WERI-Rb-1 (cell line): ENCODE measurements around the gene MAML2.

Experiments used
- DNase-seq: peaks from one replicate; pipeline ENCODE4 v3.0.0-alpha.2; 2020
- H3K27ac ChIP-seq: fragments of 250-450 bp; sonication (Bioruptor Pico); 2 replicates; pipeline ENCODE4 v1.5.1; 2020; ENCODE audit warnings: mild to moderate bottlenecking, moderate library complexity
- H3K27me3 ChIP-seq: fragments of 250-450 bp; sonication (Bioruptor Pico); 2 replicates; pipeline ENCODE4 v1.5.1; 2021; ENCODE audit warnings: mild to moderate bottlenecking, low read depth, moderate library complexity; ENCODE audit not compliant: insufficient read depth, severe bottlenecking
- H3K36me3 ChIP-seq: fragments of 250-450 bp; sonication (Bioruptor Pico); 2 replicates; pipeline ENCODE4 v1.5.1; 2020; ENCODE audit warnings: mild to moderate bottlenecking, moderate library complexity
- H3K4me3 ChIP-seq: 2 replicates; pipeline ENCODE4 v1.5.1; 2011; ENCODE audit warnings: low read depth, mild to moderate bottlenecking, control low read depth, low read length
- H3K9me3 ChIP-seq: fragments of 250-450 bp; sonication (Bioruptor Pico); 2 replicates; pipeline ENCODE4 v1.5.1; 2021; ENCODE audit warnings: mild to moderate bottlenecking, moderate library complexity; ENCODE audit not compliant: severe bottlenecking
- CTCF ChIP-seq: IDR thresholded peaks from 2 replicates; pipeline ENCODE4 v1.5.1; 2011; ENCODE audit warnings: low read depth, mild to moderate bottlenecking, control low read depth, inconsistent platforms, low read length

The MAML2 gene

GRCh38 chr11:96035740-96036078, 307.3 kb downstream of the MAML2 start:
- H3K27ac ChIP-seq = peak overlapping the region; percentile 84
- DNase-seq = no peak

GRCh38 chr11:96035031-96035739, 307.8 kb downstream of the MAML2 start:
- Histone ChIP-seq H3K4me3 (no peak overlapping the region), H3K36me3 (peaks cover 12% of the 10 kb centered on the region), H3K9me3 (no peaks in the 10 kb centered on the region), H3K27me3 (no peaks in the 10 kb centered on the region), H3K27ac (peak overlapping the region; percentile 84)
- TF ChIP-seq CTCF = no peak
- DNase-seq = no peak

More at GRCh38 chr11:96035740-96036078, 307.3 kb downstream of the MAML2 start:
- TF ChIP-seq CTCF = no peak
- Histone ChIP-seq H3K4me3 (no peak overlapping the region), H3K9me3 (no peaks in the 10 kb centered on the region), H3K27me3 (no peaks in the 10 kb centered on the region), H3K36me3 (peaks cover 10% of the 10 kb centered on the region)

GRCh38 chr11:96033599-96033998, 309.4 kb downstream of the MAML2 start:
- H3K27me3 ChIP-seq = no peaks in the 10 kb centered on the region
- H3K4me3 ChIP-seq = no peak overlapping the region
- no peak for TF ChIP-seq CTCF
- no peak overlapping the region; the same call in 1 of the 2 replicates for H3K27ac ChIP-seq
- H3K9me3 ChIP-seq = no peaks in the 10 kb centered on the region
- DNase-seq = no peak
- H3K36me3 ChIP-seq = peaks cover 12% of the 10 kb centered on the region

GRCh38 chr11:96033095-96033494, 309.9 kb downstream of the MAML2 start:
- TF ChIP-seq CTCF = no peak
- DNase-seq = no peak
- no peak overlapping the region for H3K4me3 ChIP-seq
- no peaks in the 10 kb centered on the region for H3K27me3 ChIP-seq
- peaks cover 12% of the 10 kb centered on the region for H3K36me3 ChIP-seq
- no peak overlapping the region; the same call in 1 of the 2 replicates for H3K27ac ChIP-seq
- H3K9me3 ChIP-seq = no peaks in the 10 kb centered on the region

- Histone ChIP-seq H3K9me3 (no peaks in the 10 kb centered on the region), H3K36me3 (peaks cover 12% of the 10 kb centered on the region), H3K27me3 (no peaks in the 10 kb centered on the region), H3K27ac (peak overlapping the region; percentile 78), H3K4me3 (no peak overlapping the region)
- no peak for TF ChIP-seq CTCF
- DNase-seq = no peak
These were observed 314.2 kb downstream of the MAML2 start for GRCh38 chr11:96028746-96029145.

- peaks cover 3% of the 10 kb centered on the region for H3K36me3 ChIP-seq
These were observed 316.0 kb downstream of the MAML2 start for GRCh38 chr11:96027021-96027420.

More at GRCh38 chr11:96027021-96027420, 316.0 kb downstream of the MAML2 start:
- no peak for DNase-seq
- no peaks in the 10 kb centered on the region for H3K9me3 ChIP-seq
- no peak overlapping the region for H3K4me3 ChIP-seq
- peak overlapping the region; percentile 67 for H3K27ac ChIP-seq
- TF ChIP-seq CTCF = no peak
- H3K27me3 ChIP-seq = no peaks in the 10 kb centered on the region
